AG09309 (cell line): ENCODE data around the gene REEP1.

Source experiments
- DNase-seq: peaks from one replicate; pipeline ENCODE4 v3.0.0-alpha.2; 2010; ENCODE audit warnings: low read depth
- H3K4me3 ChIP-seq: 2 replicates; pipeline ENCODE4 v1.5.1; 2011; ENCODE audit warnings: mild to moderate bottlenecking, low read depth, low read length, moderate library complexity; ENCODE audit not compliant: control insufficient read depth
- CTCF ChIP-seq: IDR thresholded peaks from 2 replicates; pipeline ENCODE4 v1.5.1; 2011; ENCODE audit warnings: mild to moderate bottlenecking, low read depth, low read length, inconsistent platforms; ENCODE audit not compliant: insufficient read depth, control insufficient read depth; ENCODE audit errors: missing control alignments

The REEP1 gene

GRCh38 chr2:86302320-86302719 lies 35.1 kb downstream of the REEP1 start:
- no peak for DNase-seq
- TF ChIP-seq CTCF: no peak
- H3K4me3 ChIP-seq: no peak overlapping the region

- H3K4me3 ChIP-seq: no peak overlapping the region
- DNase-seq: no peak
- TF ChIP-seq CTCF: no peak
Observed at GRCh38 chr2:86301711-86302202, 35.7 kb downstream of the REEP1 start.

- H3K4me3 ChIP-seq: no peak overlapping the region
- DNase-seq: no peak
- TF ChIP-seq CTCF: no peak
Observed at GRCh38 chr2:86301009-86301408, 36.4 kb downstream of the REEP1 start.

GRCh38 chr2:86300496-86300895 lies 36.9 kb downstream of the REEP1 start:
- TF ChIP-seq CTCF: no peak
- no peak for DNase-seq
- H3K4me3 ChIP-seq: no peak overlapping the region

GRCh38 chr2:86298411-86299390 lies 38.7 kb downstream of the REEP1 start:
- peak; percentile 29 for TF ChIP-seq CTCF
- no peak overlapping the region for H3K4me3 ChIP-seq
- no peak for DNase-seq

GRCh38 chr2:86297382-86298147 lies 39.9 kb downstream of the REEP1 start:
- no peak for DNase-seq
- TF ChIP-seq CTCF: peak; percentile 5
- no peak overlapping the region for H3K4me3 ChIP-seq
